HL-60/S4 treated with phorbol 12-myristate 13-acetate at 8.2 ng/mL for 4 days and 3 days (cell line): ENCODE measurements around the gene ANKMY1.
"Not testable (repeated sequence)": the region's sequence is repeated elsewhere in the genome, so short reads cannot be mapped to it uniquely, and the experiment has no call there.

Experiments
- in situ Hi-C: fragments of 300-500 bp; cut with MboI; formaldehyde crosslinking; loops from 2 replicates; pipeline ENCODE4 v1.15.0; 2022; ENCODE audit warnings: low sequenced_read_pairs

ANKMY1 gene

DNA sequence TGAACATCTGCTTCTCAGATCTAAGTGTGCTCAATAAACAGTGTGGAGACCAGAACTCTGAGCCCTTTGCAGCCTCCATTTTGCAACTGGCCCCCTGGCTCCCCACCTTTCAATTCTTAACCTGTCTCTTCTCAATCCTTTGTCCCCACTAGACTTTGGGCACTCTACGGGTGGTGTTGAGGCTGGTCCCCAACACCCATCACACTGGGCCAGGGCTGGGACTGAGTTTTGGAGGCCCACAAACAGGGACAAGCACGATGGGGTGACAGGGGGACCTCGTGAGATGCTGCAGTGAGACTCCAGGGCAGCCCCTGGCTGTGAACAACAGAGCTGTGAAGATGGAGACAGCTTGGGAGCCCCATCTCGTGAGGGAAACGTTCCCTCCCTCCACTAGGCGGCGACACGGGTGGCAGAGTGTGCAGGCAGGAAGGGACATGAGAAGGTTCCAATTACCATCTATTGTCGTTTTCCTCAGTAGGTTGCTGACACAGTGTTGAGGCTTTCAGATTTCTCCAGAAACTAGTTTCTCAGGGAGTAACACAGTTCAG lies 1.2 kb downstream of the ANKMY1 start:
- in situ Hi-C loops: no loop called here

DNA sequence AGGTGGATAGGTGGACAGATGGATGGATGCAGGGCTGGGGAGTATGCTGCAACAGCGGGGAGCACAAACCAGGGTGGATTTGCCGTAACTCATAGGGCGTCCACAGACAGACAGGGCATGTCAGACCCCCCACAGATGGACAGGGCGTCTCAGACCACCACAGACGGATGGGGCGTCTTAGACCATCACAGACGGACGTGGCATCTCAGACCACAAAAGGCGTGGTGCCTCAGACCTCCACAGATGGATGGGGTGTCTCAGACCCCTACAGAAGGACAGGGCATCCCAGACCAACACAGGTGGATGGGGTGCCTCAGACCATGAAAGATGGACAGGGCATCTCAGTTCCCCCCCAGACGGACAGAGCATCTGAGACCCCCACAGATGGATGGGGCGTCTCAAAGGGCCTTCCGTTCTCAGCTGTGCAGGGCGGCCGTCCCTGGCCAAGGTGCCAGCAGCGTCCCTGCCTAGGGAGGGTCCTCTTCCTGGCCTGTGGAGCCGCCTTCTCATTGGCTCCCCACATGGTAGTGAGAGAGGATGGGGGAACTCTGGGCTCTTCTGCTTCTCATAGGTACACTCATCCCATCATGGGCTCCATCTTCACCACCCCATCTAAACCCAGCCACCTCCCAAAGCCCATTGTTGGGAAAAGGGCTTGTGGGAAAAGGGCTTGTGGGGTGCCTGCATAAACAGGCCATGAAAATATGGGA lies 2.1 kb downstream of the ANKMY1 start:
- in situ Hi-C loops: no loop called here

DNA sequence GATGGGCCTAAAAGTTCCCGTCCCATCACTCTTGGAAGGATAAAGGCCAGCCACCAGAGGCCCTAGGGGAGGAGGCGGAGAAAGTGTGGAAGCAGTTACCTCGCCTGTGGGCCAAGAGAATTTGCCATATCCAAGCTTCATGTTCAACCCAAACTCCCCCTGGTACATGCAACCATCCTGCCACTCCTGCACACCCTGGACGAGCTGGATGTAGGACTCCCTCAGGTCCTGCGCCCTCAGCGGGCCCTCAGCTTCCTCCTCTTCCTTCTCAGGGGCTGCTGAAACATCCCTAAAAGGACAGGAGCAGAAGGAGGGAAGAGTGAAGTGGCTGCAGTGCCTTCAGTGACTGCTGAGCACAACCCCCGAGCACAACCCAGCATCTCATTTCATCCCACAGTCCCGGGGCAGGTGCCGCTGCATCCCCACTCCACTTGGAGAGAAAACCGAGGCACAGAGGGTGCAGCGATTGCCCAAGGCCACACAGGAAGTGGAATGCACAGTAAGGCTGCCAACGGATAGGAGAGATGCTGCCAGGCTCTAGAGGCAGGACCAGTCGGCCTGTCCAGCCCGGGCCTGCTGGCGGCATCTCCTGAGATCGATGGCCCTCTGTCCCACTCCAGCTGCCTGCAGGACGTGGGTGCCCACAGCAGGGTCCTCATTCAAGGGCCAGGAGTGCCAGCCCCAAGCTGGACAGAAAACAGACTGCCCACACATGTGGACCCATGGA lies 2.9 kb downstream of the ANKMY1 start:
- in situ Hi-C loops: no loop called here

DNA sequence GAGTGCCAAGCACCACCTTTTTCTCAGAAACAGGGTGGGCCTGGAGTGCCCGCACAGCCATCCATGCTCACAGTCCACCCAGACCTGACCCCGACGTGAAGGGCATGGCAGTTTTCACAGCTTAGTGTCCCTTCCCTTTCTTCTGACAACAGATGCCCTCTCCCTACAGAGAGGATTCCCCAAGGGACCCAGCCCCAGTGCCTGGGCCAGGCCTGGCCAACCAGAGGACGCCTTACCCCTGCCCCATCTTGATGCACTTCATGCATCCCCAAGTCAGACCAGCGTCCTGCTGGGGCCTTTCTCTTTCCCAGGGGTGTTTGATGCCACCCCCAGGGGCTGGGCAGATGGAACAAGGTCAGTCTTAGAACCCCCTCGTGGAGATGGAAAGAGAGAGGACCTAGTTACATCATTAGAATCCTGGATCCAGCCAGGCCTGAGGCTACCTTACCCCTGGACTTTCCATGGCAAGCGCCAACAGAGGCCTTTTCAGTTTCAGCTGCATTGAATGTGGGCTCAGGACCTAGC lies 3.8 kb downstream of the ANKMY1 start:
- in situ Hi-C loops: no loop called here

DNA sequence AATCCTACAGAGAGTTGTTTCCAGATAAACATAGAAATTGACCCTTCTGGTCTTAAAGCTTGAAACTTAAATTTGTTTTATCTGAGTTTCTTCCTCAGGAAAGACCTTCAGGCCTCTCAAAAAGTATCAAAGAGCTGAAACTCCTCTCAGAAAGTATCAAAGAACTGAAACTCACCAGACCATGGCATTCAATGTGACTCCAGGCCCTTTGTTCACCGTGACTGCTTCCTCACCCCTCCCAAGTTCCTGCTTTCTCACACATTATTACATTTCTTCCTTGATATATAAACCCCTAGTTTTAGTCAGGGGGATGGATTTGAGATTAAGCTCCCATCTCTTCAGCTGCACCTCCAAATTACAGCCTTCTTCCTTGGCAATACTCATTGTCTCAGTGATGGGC lies 6.0 kb downstream of the ANKMY1 start:
- in situ Hi-C loops: no loop called here

DNA sequence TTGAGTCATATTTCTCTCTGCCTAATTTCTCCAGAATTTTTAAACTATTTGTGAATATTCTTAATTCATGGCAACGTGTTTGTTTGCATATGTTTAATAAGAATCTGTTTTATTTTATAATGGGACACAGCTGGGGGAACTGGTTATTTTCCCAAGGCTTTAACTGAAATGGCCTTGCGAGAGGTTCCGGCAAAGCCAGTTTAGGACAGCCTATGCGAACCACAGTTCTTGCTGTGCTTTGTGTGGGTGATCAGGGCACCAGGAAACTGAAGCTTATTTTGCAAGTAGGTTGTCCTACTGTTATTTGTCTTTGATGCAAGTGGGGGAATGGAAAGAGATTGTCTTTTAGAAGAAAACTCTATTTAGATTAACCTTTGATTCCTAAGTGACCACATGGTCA lies 6.5 kb downstream of the ANKMY1 start:
- in situ Hi-C loops: no loop called here

DNA sequence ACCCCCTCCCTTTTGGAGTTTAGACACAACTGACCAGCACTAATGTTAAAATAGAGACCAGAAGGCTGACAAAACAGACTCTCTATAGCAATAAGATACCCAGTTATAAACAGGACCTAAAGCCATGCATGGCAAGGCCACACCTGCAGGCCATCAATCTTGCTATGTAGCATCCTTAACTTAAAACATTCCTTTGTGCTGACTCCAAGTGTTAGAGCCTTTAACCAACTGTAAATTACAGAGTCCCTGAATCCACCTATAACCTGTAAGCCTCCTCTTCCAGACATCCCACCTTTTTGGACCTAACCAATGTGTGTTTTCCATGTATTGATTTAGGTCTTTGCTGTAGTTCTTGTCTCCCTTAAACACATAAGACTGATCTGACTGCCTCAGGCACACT lies 17.9 kb downstream of the ANKMY1 start:
- in situ Hi-C loops: no loop called here

DNA sequence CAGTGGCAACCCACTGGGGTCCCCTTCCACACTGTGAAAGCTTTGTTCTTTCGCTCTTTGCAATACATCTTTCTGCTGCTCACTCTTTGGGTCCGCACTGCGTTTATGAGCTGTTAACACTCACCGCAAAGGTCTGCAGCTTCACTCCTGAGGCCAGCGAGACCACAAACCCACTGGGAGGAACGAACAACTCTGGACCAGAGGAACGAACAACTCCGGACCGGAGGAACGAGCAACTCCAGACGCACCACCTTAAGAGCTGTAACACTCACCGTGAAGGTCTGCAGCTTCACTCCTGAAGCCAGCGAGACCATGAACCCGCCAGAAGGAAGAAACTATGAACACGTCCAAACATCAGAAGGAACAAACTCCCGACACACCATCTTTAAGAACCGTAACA lies 18.7 kb downstream of the ANKMY1 start:
- in situ Hi-C loops: not testable (repeated sequence)

DNA sequence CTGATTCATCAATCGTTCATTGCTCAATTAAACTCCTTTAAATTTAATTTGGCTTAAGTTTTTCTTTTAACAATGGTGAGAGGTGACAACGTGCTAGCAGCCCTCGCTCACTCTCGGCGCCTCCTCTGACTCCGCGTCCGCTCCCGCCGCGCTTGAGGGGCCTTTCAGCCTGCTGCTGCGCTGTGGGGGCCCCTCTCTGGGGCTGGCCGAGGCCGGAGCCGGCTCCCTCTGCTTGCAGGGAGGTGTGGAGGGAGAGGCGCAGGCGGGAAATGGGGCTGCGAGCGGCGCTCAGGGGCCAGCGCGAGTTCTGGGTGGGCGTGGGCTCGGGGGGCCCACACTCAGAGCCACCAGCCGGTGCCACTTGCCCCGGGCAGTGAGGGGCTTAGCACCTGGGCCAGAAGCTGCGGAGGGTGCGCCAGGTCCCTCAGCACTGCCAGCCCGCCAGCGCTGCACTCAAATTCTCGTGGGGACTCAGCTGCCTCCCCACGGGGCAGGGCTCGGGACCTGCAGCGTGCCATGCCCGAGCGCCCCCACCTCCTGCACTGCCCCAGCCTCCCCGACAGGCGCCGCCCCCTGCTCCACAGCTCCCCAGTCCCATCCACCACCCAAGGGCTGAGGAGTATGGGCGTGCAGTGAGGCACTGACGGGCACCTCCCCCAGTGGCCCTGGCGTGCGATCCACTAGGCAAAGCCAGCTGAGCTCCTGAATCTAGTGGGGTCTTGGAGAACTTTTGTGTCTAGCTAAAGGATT lies 19.6 kb downstream of the ANKMY1 start:
- in situ Hi-C loops: no loop called here

DNA sequence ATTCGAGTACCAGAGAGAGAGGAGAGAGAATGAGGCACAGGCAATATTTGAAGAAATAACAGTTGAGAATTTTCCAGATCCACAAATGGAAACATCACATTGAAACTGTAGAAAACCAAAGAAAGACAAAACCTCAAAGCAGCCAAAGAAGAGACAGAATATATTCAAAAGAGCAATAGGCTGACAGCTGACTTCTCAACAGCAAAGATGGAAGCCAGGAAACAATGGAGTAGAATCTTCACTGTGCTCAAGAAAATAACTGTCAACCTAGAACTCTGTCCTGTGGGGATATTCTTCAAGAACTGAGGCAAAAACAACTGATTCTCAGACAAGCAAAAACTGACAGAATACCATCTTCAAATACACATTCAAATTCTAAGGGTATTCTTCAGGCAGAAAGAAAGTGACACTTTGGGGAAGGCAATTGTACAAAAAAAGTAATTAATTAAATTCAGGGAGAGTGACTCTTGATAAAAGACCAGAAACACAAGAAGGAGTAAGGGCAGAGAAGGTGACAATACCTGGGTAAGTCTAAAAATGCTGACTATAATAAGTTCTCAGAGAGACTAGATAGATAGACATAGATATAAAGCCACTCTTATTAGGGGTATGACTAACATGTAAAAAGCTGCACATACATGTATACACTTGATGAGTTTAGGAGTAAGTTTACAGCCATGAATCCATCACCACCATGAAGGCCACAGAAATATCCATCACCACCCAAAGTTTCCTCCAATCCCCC lies 25.6 kb downstream of the ANKMY1 start:
- in situ Hi-C loops: no loop called here

DNA sequence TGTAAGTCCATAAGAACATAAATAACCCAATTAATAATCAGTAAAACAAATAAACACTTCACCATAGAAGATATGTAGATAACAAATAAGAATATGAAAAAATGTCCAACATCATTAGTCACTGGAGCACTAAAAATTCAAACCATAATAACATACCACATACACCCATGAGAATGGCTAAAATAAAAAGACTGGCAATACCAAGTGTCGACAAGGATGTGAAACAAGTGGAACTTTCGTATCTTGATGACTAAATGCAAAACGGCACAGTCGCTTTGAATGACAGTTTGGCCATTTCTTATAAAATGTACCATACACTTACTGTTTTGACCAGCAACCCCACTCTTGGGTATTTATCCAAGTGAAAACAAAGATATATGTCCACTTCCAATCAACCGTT lies 26.8 kb downstream of the ANKMY1 start:
- in situ Hi-C loops: no loop called here

DNA sequence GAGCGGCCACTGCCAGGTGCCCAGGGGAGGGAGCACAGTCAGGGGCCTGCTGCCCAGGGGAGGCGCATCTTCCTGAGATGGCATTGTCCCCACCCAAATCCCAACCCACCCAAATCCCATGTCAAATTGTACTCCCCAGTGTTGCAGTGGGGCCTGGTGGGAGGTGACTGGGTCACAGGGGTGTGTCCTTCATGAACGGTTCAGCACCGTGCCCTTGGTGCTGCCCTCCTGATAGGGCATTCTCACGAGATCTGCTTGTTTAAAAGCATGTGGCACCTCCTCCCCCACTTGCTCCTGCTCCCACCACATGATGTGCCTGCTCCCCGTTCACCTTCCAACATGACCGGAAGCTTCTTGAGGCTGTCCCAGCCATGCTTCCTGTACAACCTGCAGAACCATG lies 27.6 kb downstream of the ANKMY1 start:
- in situ Hi-C loops: no loop called here

DNA sequence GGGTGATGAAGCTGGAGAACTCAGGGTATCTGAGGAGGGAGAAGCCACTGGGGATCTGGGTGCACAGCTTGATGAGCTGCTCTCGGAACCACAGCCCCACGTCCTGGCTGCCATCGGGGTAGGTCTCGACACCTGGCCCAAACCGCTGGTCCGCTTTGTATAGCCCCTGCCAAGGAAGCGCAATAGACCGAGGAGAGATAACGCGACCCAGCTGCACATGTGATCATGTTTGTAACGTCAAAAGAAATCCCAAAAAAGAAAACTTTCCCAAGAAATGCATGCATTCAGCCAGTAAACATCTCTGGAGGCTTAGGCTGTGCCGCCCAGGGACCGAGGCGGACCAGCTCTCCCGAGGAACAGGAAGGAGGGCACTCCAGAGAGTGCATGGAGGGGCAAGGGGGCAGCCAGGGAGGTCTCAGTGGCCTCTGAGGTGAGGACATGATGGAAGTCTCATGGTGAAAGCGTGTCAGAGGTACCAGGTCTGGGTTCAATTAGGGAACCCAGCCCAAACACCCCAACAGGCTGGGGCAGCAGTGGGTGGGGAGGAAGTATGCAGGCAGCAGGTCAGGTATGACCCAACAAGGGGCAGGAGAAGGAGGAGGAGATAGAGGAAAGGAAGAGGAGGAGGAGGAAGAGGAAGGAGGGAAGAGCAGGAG lies 28.3 kb downstream of the ANKMY1 start:
- in situ Hi-C loops: no loop called here

DNA sequence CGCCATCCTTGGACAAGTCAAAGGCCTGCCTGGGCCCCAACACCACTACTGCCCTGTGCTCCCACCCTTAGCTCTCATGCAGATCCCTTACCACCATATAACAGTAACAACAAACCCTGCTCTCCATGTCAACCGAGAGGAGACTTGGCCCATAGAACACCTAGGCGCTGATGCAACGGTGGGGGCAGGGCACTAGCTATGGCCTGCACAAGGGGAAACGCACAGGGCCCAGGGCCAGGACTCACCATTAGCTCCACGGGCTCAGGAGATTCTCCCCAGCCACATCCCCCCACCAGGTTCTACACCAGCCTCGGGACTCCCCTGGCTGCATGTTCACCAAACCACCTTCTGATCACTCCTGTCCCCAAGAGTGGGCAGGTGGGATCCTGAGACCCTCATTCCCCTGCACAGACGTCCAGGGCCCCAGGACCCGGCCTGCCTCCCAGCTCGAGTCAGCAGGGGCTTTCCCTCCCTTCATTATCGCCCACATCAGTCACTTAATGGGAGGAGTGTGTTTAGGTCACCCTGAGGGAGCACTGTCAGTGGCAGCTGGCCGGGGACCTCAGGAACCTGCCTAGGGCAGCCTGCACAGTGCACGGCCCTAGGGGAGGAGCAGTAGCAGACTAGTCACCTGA lies 29.3 kb downstream of the ANKMY1 start:
- in situ Hi-C loops: no loop called here

DNA sequence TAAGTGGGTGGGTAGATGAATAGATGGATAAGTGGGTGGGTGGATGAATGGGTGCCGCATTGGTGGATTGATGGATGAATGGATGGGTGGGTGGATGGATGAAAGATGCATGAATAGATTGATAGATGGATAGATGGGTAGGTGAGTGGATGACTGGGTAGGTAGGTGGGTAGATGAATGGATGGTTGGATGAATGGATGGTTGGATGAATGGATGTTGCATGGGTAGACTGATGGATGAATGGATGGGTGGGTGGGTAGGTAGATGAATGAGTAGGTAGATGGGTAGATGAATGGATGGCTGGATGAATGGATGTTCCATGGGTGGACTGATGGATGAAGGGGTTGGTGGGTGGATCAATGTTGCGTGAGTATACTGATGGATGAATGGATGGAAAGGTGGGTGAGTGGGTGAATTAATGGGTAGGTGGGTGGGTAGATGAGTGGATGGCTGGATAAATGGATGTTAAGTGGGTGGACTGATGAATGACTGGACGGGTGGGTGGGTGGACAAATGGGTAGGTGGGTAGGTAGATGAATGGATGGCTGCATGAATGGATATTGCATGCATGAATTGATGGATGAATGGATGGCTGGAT lies 30.5 kb downstream of the ANKMY1 start:
- in situ Hi-C loops: no loop called here

DNA sequence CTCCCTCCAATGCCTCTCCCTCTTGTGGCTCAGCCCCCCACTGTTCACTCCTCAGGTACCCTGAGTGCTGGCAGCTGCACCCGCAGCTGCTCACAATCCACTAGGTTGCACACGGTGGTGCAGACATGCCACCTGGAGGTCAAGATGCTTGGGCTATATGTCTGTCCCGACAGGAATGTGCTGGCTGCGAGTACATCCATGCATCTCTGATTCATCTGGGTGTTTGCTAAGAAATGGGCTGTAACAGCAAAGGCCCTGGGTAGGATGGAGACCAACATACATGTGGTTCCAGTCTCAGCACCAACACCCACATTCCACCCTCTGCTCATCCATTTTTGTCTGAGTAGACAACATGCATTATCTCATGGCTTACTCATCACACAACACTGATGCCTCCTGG lies 31.3 kb downstream of the ANKMY1 start:
- in situ Hi-C loops: no loop called here

DNA sequence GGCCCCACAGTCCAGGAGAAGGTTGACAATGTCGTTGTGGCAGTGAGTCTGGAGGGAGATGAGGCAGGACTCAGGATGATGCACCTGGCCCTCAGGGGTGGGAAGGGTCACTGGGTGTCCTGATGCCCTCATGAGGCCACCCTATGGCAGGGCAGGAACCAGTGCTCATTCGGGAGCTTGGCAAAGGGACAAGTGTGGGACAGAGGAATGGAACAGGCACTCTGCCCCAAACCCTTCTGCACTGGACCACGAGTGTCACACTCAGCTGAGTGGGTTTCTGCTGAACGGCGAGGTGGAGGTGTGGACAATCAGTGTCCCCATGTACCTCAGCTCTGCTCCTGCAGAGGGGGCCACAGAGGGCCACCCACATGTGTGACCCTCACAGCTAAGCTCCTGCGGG lies 32.0 kb downstream of the ANKMY1 start:
- in situ Hi-C loops: no loop called here

DNA sequence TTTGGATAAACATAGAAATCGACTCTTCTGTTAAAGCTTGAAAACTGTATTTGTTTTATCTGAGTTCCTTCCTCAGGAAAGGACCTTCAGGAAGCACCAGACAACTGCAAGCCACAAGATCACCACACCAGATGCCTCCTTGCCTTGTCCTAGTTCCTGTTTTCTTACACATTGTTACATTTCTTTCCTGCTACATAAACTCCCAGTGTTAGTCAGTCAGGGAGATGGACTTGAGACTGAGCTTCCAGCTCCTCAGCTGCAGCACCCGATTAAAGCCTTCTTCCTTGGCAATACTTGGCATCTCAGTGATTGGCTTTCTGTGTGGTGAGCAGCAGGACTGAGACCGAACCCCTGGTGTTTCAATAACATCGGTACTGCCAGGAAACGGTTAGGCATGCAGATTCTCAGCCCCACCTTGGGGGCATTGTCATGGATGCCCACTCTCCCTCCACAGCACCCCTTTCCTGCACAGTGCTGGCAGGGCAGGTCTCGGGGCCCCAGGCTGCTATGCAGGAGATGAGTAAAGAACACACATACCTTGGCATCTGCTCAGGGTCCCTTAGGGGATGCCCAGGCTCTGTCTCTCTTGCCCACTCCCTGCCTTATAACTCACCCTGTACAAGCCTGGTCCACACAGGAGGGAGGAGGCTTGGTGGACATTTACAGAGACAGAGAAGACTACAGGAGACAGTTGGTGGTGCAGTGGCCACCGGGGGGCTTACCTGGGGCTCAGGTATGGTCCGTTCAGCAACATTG lies 32.6 kb downstream of the ANKMY1 start:
- in situ Hi-C loops: loop anchor here (25.0 kb wide), 1 partner anchor 187 kb away; no protein-coding TSS in a partner anchor
